K562 (cell line): ENCODE results near the gene M6PR. TPM values are rescaled to one million over a fixed set of nuclear protein-coding genes. Genes with fewer than 3 reads are reported as not detected.

Experiments
- ATAC-seq: fragments of 200-7000 bp; cut with Tn5 transposase; 3 replicates; pipeline ENCODE4 v1.9.1; 2020; ENCODE audit warnings: moderate library complexity
- BruUV-seq: library from RNA; stranded (reverse); fragments of 400-500 nt; replicated peaks from 2 replicates; lab custom pipeline; 2021; lab: Mats Ljungman, UMichigan
- CTCF ChIA-PET: fragments of 300-600 bp; formaldehyde crosslinking; extraction: SDS; loops from one replicate; lab custom pipeline; 2021; ENCODE audit warnings: low intra/inter-chr PET ratio; lab: Yijun Ruan, JAX
- POLR2A ChIA-PET: fragments of 300-600, 350-650 bp; sonication (Branson Sonifier 250); formaldehyde crosslinking; extraction: SDS; loops from one replicate; lab custom pipeline; 2021; ENCODE audit warnings: antibody characterized with exemption, inconsistent platforms; lab: Yijun Ruan, JAX
- DNase-seq, 4 experiments: peaks; one replicate each; pipeline versions ENCODE4 v3.0.0 to v3.0.0-alpha.2; 2011 to 2018; ENCODE audit warnings: low spot score in 3 of 4, mixed read lengths in 3 of 4; ENCODE audit errors: extremely low read depth in 1 of 4
- FAIRE-seq: peaks from 2 replicates; lab custom pipeline; 2011; peaks lifted over from hg19 to GRCh38; lab: Jason Lieb, UNC
- H2AFZ ChIP-seq: 2 replicates; pipeline ENCODE4 v1.6.0; 2011; ENCODE audit warnings: low read depth, low read length, control low read depth, inconsistent platforms
- H3K27ac ChIP-seq: fragments of 200-600 bp; 3 replicates; pipeline ENCODE4 v1.8.0; 2011; ENCODE audit warnings: low read depth, mild to moderate bottlenecking, control low read depth, inconsistent platforms, low read length, moderate library complexity, mixed read lengths; ENCODE audit errors: extremely low read depth
- H3K27me3 ChIP-seq, 2 experiments: fragments of 300-600 bp in 1 of 2; 2 replicates in 1 of 2; 3 replicates in 1 of 2; pipeline versions ENCODE4 v1.6.0 to v1.8.0; 2011; ENCODE audit warnings: inconsistent platforms in 2 of 2, low read length in 2 of 2, mild to moderate bottlenecking in 1 of 2, mixed read lengths in 1 of 2, moderate library complexity in 1 of 2; ENCODE audit not compliant: control insufficient read depth in 2 of 2, insufficient read depth in 2 of 2
- H3K36me3 ChIP-seq: fragments of 300-600 bp; 3 replicates; pipeline ENCODE4 v1.8.0; 2011; ENCODE audit warnings: mild to moderate bottlenecking, low read length, inconsistent platforms; ENCODE audit not compliant: control insufficient read depth, insufficient read depth
- H3K4me1 ChIP-seq, 2 experiments: fragments of 200-600 bp in 1 of 2; replicated peaks in 1 of 2; 2 replicates in 1 of 2; 3 replicates in 1 of 2; pipeline versions ENCODE4 v1.5.1 to v1.8.0; 2011; ENCODE audit warnings: inconsistent platforms in 2 of 2, low read length in 2 of 2, mild to moderate bottlenecking in 1 of 2, mixed read lengths in 1 of 2, moderate library complexity in 1 of 2; ENCODE audit not compliant: control insufficient read depth in 2 of 2, insufficient read depth in 2 of 2
- H3K4me2 ChIP-seq: 2 replicates; pipeline ENCODE4 v1.6.1; 2011; ENCODE audit warnings: low read length, control low read depth, inconsistent platforms, mixed read lengths; ENCODE audit not compliant: insufficient read depth
- H3K4me3 ChIP-seq: fragments of 200-600 bp; sonication (generic), shearing (Covaris generic); 2 replicates; pipeline ENCODE4 v1.5.1; 2016; ENCODE audit warnings: control low read depth, inconsistent platforms
- H3K79me2 ChIP-seq: fragments of 200-600 bp; 3 replicates; pipeline ENCODE4 v1.8.0; 2011; ENCODE audit warnings: low read length, inconsistent platforms; ENCODE audit not compliant: control insufficient read depth, insufficient read depth
- H3K9ac ChIP-seq, 2 experiments: 2 replicates each; pipeline versions ENCODE4 v1.6.0 to v1.6.1; 2011; ENCODE audit warnings: low read depth in 2 of 2, low read length in 2 of 2, control low read depth in 1 of 2, inconsistent platforms in 1 of 2, mild to moderate bottlenecking in 1 of 2, mixed read lengths in 1 of 2; ENCODE audit not compliant: insufficient read depth in 1 of 2
- H3K9me1 ChIP-seq: one replicate; pipeline ENCODE4 v1.6.0; 2011; ENCODE audit warnings: inconsistent platforms, mild to moderate bottlenecking, low read length, moderate library complexity; ENCODE audit not compliant: control insufficient read depth, insufficient read depth
- H3K9me3 ChIP-seq: replicated peaks from 2 replicates; pipeline ENCODE4 v1.5.1; 2011; ENCODE audit warnings: low read depth, low read length, inconsistent platforms; ENCODE audit not compliant: control insufficient read depth, insufficient read depth
- H4K20me1 ChIP-seq: replicated peaks from 2 replicates; pipeline ENCODE4 v1.6.1; 2011; ENCODE audit warnings: low read length, inconsistent platforms, mixed read lengths; ENCODE audit not compliant: control insufficient read depth, insufficient read depth
- CLOCK ChIP-seq: fragments of 250-450 bp; sonication (Bioruptor Pico); IDR thresholded peaks from 2 replicates; pipeline ENCODE4 v1.4.0; 2020; ENCODE audit warnings: mild to moderate bottlenecking, moderate library complexity, borderline replicate concordance
- GATAD2A ChIP-seq: fragments of 450-650 bp; IDR thresholded peaks from 2 replicates; pipeline ENCODE4 v1.6.1; 2017
- GTF2F1 ChIP-seq: IDR thresholded peaks from 2 replicates; pipeline ENCODE4 v1.6.1; 2011; ENCODE audit warnings: low read depth, low read length, improper control_type of control experiment
- HEY1 ChIP-seq: fragments of 250-450 bp; sonication (Bioruptor Pico); IDR thresholded peaks from 2 replicates; pipeline ENCODE4 v1.5.0; 2020; ENCODE audit warnings: mild to moderate bottlenecking, moderate library complexity, borderline replicate concordance
- HMGXB4 ChIP-seq: sonication (generic); formaldehyde crosslinking; IDR thresholded peaks from 2 replicates; pipeline ENCODE4 v1.8.1; 2023; ENCODE audit warnings: mild to moderate bottlenecking, missing genetic modification reagents
- IRF2 ChIP-seq: sonication (generic); formaldehyde crosslinking; IDR thresholded peaks from 2 replicates; pipeline ENCODE4 v1.8.1; 2022; ENCODE audit warnings: mild to moderate bottlenecking, missing genetic modification reagents
- RCOR1 ChIP-seq, 2 experiments: IDR thresholded peaks; 2 replicates each; pipeline ENCODE4 v1.6.1; 2012; ENCODE audit warnings: low read depth in 2 of 2, low read length in 2 of 2, borderline replicate concordance in 1 of 2, improper control_type of control experiment in 1 of 2
- ZBTB8A ChIP-seq: fragments of 450-650 bp; IDR thresholded peaks from 2 replicates; pipeline ENCODE4 v1.6.1; 2018; ENCODE audit warnings: mild to moderate bottlenecking, moderate library complexity; ENCODE audit not compliant: partially characterized antibody
- ZC3H11A ChIP-seq: IDR thresholded peaks from 2 replicates; pipeline ENCODE4 v1.6.1; 2012; ENCODE audit warnings: low read depth, low read length, improper control_type of control experiment
- ZFX ChIP-seq: sonication (generic); formaldehyde crosslinking; IDR thresholded peaks from 2 replicates; pipeline ENCODE4 v1.8.0; 2022; ENCODE audit warnings: mild to moderate bottlenecking, missing genetic modification reagents, moderate library complexity
- ZNF24 ChIP-seq: fragments of 450-650 bp; IDR thresholded peaks from 2 replicates; pipeline ENCODE4 v1.6.1; 2016
- WGBS: fragments of 100-300 bp; shearing (Covaris generic); methylation state at CpG from one replicate; pipeline ENCODE4 v1.1.6; 2016; ENCODE audit warnings: low coverage, mixed read lengths; ENCODE audit not compliant: insufficient coverage; ENCODE audit errors: missing lambda C conversion rate; 5-methylcytosine and 5-hydroxymethylcytosine counted together
- in situ Hi-C: fragments of 300-500 bp; cut with MboI; formaldehyde crosslinking; loops from 4 replicates; pipeline ENCODE4 v1.15.0; 2018; ENCODE audit warnings: inconsistent platforms, mixed read lengths
- intact Hi-C: fragments of 100-400 bp; cut with micrococcal nuclease; formaldehyde crosslinking; loops from 2 replicates; pipeline ENCODE4 v1.14.2; 2022
- polyA plus RNA-seq, 8 experiments: library from polyadenylated mRNA; depleted of rRNA in 4 of 8; stranded (reverse) in 5 of 8; unstranded in 3 of 8; fragments of >200 nt; fragmentation: Nextera tagmentation in 2 of 8; fragmentation: Illumina TruSeq in 1 of 8; extraction: Ambion mirVana in 2 of 8; extraction: Trizol in 1 of 8; gene quantifications; 2 replicates each; pipeline versions ENCODE4 v1.2.1 to v1.2.3, GENCODE V29; 2011 to 2014; ENCODE audit warnings: inconsistent platforms in 1 of 8, missing spikeins in 1 of 8
- total RNA-seq, 7 experiments: library from RNA; depleted of rRNA in 6 of 7; stranded (reverse); fragments of >200 nt in 6 of 7; fragmentation: Illumina TruSeq in 2 of 7; extraction: Trizol in 2 of 7; gene quantifications; 2 replicates each; pipeline versions ENCODE4 v1.2.1 to v1.2.3, GENCODE V29; 2011 to 2021; ENCODE audit warnings: low replicate concordance in 1 of 7
- TF ChIP-seq, protein P1 (sequence below), 2 experiments: fragments of 200-800 bp in 1 of 2; sonication (Bioruptor generic) in 1 of 2; sonication (generic) in 1 of 2; formaldehyde crosslinking in 1 of 2; IDR thresholded peaks in 1 of 2; conservative IDR thresholded peaks in 1 of 2; 2 replicates each; pipeline versions ENCODE4 v1.5.0 to v1.6.1; 2016 to 2020; ENCODE audit warnings: missing compliant biosample characterization in 1 of 2, missing genetic modification characterization in 1 of 2, missing genetic modification reagents in 1 of 2
- TF ChIP-seq, protein P2 (sequence below): fragments of 250-450 bp; sonication (Bioruptor Pico); IDR thresholded peaks from 2 replicates; pipeline ENCODE4 v1.4.0; 2020; ENCODE audit warnings: mild to moderate bottlenecking
- TF ChIP-seq, protein P3 (sequence below): fragments of 250-450 bp; sonication (Bioruptor Pico); IDR thresholded peaks from 2 replicates; pipeline ENCODE4 v1.8.0; 2021; ENCODE audit warnings: mild to moderate bottlenecking, moderate library complexity

Gene M6PR
- total and polyA plus RNA-seq, 9 of the 15 experiments (the other 6 are each of a cell fraction or from before 2014, with no cell fraction given) = 78.6 to 159 (median 112) TPM

- 47% methylated on average over 2 of the region's 2 CpGs for WGBS
- no peak for FAIRE-seq
- no peaks in the 10 kb centered on the region for H3K36me3 ChIP-seq
- in situ Hi-C loops (no loop called here), intact Hi-C loops (no loop called here)
- no peaks in the 10 kb centered on the region for H3K79me2 ChIP-seq
- no peaks in the 10 kb centered on the region for H3K27me3 ChIP-seq
- ATAC-seq = no peak
- no peaks in the 10 kb centered on the region for H4K20me1 ChIP-seq
- H3K9me1 ChIP-seq = no peaks in the 10 kb centered on the region
- no peak overlapping the region for H3K9ac ChIP-seq
- ChIA-PET POLR2A (no interaction called here), CTCF (no interaction called here)
- H3K4me2 ChIP-seq = no peak overlapping the region
- H3K27ac ChIP-seq = no peak overlapping the region
- H2AFZ ChIP-seq = no peak overlapping the region
- BruUV-seq = no TSS peak
- H3K4me1 ChIP-seq = peaks cover 3 to 5% of the 10 kb centered on the region in 2 experiments; a peak in 3 of 5 replicates
- H3K9me3 ChIP-seq = no peaks in the 10 kb centered on the region
- no peak overlapping the region for H3K4me3 ChIP-seq
- no peak for DNase-seq
- TF ChIP-seq RCOR1 (IDR thresholded peaks at IDR 0.05; ENCODE audit: borderline replicate concordance in 1 of 2, low read depth in 2 of 2, low read length in 2 of 2) (no peak), IRF2 (CRISPR knock-in tag) (no peak), HMGXB4 (CRISPR knock-in tag) (no peak), ZC3H11A (no peak), ZNF24 (no peak), GATAD2A (no peak), ZBTB8A (no peak), HEY1 (CRISPR knock-in tag) (no peak), CLOCK (no peak), ZFX (CRISPR knock-in tag) (no peak), GTF2F1 (no peak)
- TF ChIP-seq, protein P1, sequence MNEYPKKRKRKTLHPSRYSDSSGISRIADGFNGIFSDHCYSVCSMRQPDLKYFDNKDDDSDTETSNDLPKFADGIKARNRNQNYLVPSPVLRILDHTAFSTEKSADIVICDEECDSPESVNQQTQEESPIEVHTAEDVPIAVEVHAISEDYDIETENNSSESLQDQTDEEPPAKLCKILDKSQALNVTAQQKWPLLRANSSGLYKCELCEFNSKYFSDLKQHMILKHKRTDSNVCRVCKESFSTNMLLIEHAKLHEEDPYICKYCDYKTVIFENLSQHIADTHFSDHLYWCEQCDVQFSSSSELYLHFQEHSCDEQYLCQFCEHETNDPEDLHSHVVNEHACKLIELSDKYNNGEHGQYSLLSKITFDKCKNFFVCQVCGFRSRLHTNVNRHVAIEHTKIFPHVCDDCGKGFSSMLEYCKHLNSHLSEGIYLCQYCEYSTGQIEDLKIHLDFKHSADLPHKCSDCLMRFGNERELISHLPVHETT (CRISPR knock-in tag; conservative IDR thresholded peaks at IDR 0.05 in 1 of 2, IDR thresholded peaks at IDR 0.05 in 1 of 2) = no peak
- TF ChIP-seq, protein P2, sequence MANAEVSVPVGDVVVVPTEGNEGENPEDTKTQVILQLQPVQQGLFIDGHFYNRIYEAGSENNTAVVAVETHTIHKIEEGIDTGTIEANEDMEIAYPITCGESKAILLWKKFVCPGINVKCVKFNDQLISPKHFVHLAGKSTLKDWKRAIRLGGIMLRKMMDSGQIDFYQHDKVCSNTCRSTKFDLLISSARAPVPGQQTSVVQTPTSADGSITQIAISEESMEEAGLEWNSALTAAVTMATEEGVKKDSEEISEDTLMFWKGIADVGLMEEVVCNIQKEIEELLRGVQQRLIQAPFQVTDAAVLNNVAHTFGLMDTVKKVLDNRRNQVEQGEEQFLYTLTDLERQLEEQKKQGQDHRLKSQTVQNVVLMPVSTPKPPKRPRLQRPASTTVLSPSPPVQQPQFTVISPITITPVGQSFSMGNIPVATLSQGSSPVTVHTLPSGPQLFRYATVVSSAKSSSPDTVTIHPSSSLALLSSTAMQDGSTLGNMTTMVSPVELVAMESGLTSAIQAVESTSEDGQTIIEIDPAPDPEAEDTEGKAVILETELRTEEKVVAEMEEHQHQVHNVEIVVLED (CRISPR knock-in tag) = no peak
- TF ChIP-seq, protein P3, sequence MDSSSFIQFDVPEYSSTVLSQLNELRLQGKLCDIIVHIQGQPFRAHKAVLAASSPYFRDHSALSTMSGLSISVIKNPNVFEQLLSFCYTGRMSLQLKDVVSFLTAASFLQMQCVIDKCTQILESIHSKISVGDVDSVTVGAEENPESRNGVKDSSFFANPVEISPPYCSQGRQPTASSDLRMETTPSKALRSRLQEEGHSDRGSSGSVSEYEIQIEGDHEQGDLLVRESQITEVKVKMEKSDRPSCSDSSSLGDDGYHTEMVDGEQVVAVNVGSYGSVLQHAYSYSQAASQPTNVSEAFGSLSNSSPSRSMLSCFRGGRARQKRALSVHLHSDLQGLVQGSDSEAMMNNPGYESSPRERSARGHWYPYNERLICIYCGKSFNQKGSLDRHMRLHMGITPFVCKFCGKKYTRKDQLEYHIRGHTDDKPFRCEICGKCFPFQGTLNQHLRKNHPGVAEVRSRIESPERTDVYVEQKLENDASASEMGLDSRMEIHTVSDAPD = no peak
Measured at GRCh38 chr12:8958066-8958465, 8.6 kb upstream of the M6PR start.
